Panc1 (cell line): ENCODE results near the gene IL1R1. TPM values are rescaled to one million over a fixed set of nuclear protein-coding genes. Genes with fewer than 3 reads are reported as not detected.

Experiments used
- ATAC-seq: fragments of 200-7000 bp; cut with Tn5 transposase; 2 replicates; pipeline ENCODE4 v1.9.1; 2020; ENCODE audit warnings: mild to moderate bottlenecking, moderate library complexity
- BruUV-seq: library from RNA; stranded (reverse); fragments of 400-500 nt; replicated peaks from 2 replicates; lab custom pipeline; 2021; lab: Mats Ljungman, UMichigan
- CTCF ChIA-PET: fragments of 300-600 bp; sonication (Branson Sonifier 250); formaldehyde crosslinking; loops from one replicate; lab custom pipeline; 2022; ENCODE audit warnings: antibody characterized with exemption; lab: Charles Lee
- POLR2A ChIA-PET: fragments of 300-600 bp; sonication (Branson Sonifier 250); formaldehyde crosslinking; loops from one replicate; lab custom pipeline; 2022; ENCODE audit warnings: antibody characterized with exemption; lab: Charles Lee
- DNase-seq: peaks from one replicate; pipeline ENCODE4 v3.0.0-alpha.2; 2010; ENCODE audit warnings: low read depth, low spot score
- H3K27ac ChIP-seq: 2 replicates; pipeline ENCODE4 v1.5.1; 2011; ENCODE audit warnings: mild to moderate bottlenecking, low read length, inconsistent platforms
- H3K27me3 ChIP-seq: fragments of 200-500 bp; sonication (Bioruptor generic); 2 replicates; pipeline ENCODE4 v1.6.0; 2014; ENCODE audit warnings: low read length, inconsistent platforms; ENCODE audit not compliant: control insufficient read depth, insufficient read depth
- H3K36me3 ChIP-seq: fragments of 200-500 bp; sonication (Bioruptor generic); 2 replicates; pipeline ENCODE4 v1.5.1; 2014; ENCODE audit warnings: inconsistent platforms, mild to moderate bottlenecking, low read length, moderate library complexity; ENCODE audit not compliant: control insufficient read depth, insufficient read depth
- H3K4me1 ChIP-seq: 2 replicates; pipeline ENCODE4 v1.5.1; 2011; ENCODE audit warnings: inconsistent platforms, mild to moderate bottlenecking, low read length, moderate library complexity; ENCODE audit not compliant: control insufficient read depth, insufficient read depth
- H3K4me3 ChIP-seq, 2 experiments: 2 replicates each; pipeline ENCODE4 v1.5.1; 2011 to 2012; ENCODE audit warnings: low read depth in 2 of 2, low read length in 2 of 2, mild to moderate bottlenecking in 2 of 2, inconsistent platforms in 1 of 2, moderate library complexity in 1 of 2
- H3K9me3 ChIP-seq: fragments of 200-500 bp; sonication (Bioruptor generic); 2 replicates; pipeline ENCODE4 v1.5.1; 2014; ENCODE audit warnings: low read depth, mild to moderate bottlenecking, inconsistent platforms, low read length, moderate library complexity; ENCODE audit not compliant: control insufficient read depth, insufficient read depth
- POLR2AphosphoS5 ChIP-seq: IDR thresholded peaks from 2 replicates; pipeline ENCODE4 v1.6.1; 2012; ENCODE audit warnings: mild to moderate bottlenecking, low read depth, low read length, moderate library complexity
- SIN3A ChIP-seq: IDR thresholded peaks from 2 replicates; pipeline ENCODE4 v1.6.1; 2012; ENCODE audit warnings: low read depth, mild to moderate bottlenecking, low read length, moderate library complexity, borderline replicate concordance; ENCODE audit not compliant: insufficient read depth
- TCF7L2 ChIP-seq: IDR thresholded peaks from 2 replicates; pipeline ENCODE4 v1.6.1; 2011; ENCODE audit warnings: mild to moderate bottlenecking, low read depth, low read length, inconsistent platforms
- in situ Hi-C: cut with HindIII; loops from 2 replicates; pipeline ENCODE4 v1.10.0; 2016; ENCODE audit warnings: low sequenced_read_pairs, low pct_unique_long_range_greater_than_20kb
- intact Hi-C: fragments of 100-400 bp; cut with micrococcal nuclease; formaldehyde crosslinking; loops from one replicate; pipeline ENCODE4 v1.10.0; 2022; ENCODE audit not compliant: unreplicated experiment
- total RNA-seq: library from RNA; stranded (reverse); gene quantifications from one replicate; pipeline ENCODE4 v1.2.1, GENCODE V29; 2021; ENCODE audit not compliant: unreplicated experiment
- TF ChIP-seq, protein P1 (sequence below), 2 experiments: IDR thresholded peaks; 2 replicates each; pipeline ENCODE4 v1.6.1; 2011 to 2012; ENCODE audit warnings: low read depth in 2 of 2, control low read depth in 1 of 2, low read length in 1 of 2, mild to moderate bottlenecking in 1 of 2, moderate library complexity in 1 of 2; ENCODE audit not compliant: insufficient read depth in 1 of 2
- TF ChIP-seq, protein P2 (sequence below): fragments of 450-650 bp; IDR thresholded peaks from 2 replicates; pipeline ENCODE4 v1.5.1; 2017; ENCODE audit warnings: mild to moderate bottlenecking

IL1R1 gene
- total RNA-seq, 1 experiment from 2014 or later, result 7.1 TPM

DNA sequence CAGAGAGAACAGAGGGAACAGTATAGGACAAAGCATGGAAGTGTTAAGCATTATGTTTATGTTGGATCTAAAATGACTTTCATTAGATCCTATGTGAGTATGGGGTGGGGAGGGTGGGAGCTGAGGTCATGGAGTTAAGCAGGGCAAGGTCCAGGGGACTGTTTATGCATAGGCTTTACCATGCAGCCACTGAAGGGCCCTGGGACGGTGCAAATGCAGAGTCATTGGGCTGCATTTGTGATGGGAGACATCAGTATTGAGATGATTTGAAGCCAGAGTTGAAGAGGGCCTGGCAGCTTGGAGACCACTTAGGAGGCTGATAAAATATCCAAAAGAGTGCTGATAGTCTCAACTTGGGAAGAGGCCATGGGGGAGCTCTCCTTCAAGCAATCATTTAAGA is 66.9 kb downstream of the IL1R1 start:
- Histone ChIP-seq H3K9me3 (no peaks in the 10 kb centered on the region), H3K36me3 (no peaks in the 10 kb centered on the region), H3K4me3 (no peak overlapping the region), H3K27ac (no peak overlapping the region), H3K4me1 (no peaks in the 10 kb centered on the region), H3K27me3 (no peaks in the 10 kb centered on the region)
- ATAC-seq, result no peak
- CTCF ChIA-PET, result no interaction called here
- in situ Hi-C loops (no loop called here), intact Hi-C loops (no loop called here)
- TF ChIP-seq SIN3A, result no peak
- TF ChIP-seq, protein P1, sequence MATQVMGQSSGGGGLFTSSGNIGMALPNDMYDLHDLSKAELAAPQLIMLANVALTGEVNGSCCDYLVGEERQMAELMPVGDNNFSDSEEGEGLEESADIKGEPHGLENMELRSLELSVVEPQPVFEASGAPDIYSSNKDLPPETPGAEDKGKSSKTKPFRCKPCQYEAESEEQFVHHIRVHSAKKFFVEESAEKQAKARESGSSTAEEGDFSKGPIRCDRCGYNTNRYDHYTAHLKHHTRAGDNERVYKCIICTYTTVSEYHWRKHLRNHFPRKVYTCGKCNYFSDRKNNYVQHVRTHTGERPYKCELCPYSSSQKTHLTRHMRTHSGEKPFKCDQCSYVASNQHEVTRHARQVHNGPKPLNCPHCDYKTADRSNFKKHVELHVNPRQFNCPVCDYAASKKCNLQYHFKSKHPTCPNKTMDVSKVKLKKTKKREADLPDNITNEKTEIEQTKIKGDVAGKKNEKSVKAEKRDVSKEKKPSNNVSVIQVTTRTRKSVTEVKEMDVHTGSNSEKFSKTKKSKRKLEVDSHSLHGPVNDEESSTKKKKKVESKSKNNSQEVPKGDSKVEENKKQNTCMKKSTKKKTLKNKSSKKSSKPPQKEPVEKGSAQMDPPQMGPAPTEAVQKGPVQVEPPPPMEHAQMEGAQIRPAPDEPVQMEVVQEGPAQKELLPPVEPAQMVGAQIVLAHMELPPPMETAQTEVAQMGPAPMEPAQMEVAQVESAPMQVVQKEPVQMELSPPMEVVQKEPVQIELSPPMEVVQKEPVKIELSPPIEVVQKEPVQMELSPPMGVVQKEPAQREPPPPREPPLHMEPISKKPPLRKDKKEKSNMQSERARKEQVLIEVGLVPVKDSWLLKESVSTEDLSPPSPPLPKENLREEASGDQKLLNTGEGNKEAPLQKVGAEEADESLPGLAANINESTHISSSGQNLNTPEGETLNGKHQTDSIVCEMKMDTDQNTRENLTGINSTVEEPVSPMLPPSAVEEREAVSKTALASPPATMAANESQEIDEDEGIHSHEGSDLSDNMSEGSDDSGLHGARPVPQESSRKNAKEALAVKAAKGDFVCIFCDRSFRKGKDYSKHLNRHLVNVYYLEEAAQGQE (IDR thresholded peaks at IDR 0.05; ENCODE audit: insufficient read depth in 1 of 2, low read depth in 2 of 2, low read length in 1 of 2), result no peak
- DNase-seq, result no peak
- BruUV-seq, result no TSS peak
- POLR2A ChIA-PET, result no interaction called here

DNA sequence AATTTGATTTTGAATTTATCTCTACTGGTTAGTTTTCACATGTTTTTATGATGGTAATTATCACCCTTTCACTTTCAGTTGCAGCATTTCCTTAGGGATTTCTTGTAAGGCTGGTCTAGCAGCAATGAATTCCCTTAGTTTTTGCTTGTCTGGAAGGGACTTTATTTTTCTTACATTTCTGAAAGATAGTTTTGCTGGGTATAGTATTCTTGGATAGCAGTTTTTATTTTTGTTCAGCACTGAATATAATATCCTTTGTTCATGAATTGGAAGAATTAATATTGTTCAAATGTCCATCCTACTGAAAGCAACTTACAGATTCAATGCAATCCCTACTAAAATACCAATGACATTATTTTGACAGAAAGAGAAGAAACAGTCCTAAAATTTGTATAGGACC is 74.5 kb downstream of the IL1R1 start:
- DNase-seq (no peak), ATAC-seq (no peak)
- Histone ChIP-seq H3K36me3 (no peaks in the 10 kb centered on the region), H3K4me1 (no peaks in the 10 kb centered on the region), H3K27ac (no peak overlapping the region), H3K9me3 (peaks cover 15% of the 10 kb centered on the region; the same call in 1 of the 2 replicates), H3K27me3 (no peaks in the 10 kb centered on the region), H3K4me3 (no peak overlapping the region)
- TF ChIP-seq SIN3A (no peak), TCF7L2 (no peak), POLR2AphosphoS5 (no peak)
- TF ChIP-seq, protein P2, sequence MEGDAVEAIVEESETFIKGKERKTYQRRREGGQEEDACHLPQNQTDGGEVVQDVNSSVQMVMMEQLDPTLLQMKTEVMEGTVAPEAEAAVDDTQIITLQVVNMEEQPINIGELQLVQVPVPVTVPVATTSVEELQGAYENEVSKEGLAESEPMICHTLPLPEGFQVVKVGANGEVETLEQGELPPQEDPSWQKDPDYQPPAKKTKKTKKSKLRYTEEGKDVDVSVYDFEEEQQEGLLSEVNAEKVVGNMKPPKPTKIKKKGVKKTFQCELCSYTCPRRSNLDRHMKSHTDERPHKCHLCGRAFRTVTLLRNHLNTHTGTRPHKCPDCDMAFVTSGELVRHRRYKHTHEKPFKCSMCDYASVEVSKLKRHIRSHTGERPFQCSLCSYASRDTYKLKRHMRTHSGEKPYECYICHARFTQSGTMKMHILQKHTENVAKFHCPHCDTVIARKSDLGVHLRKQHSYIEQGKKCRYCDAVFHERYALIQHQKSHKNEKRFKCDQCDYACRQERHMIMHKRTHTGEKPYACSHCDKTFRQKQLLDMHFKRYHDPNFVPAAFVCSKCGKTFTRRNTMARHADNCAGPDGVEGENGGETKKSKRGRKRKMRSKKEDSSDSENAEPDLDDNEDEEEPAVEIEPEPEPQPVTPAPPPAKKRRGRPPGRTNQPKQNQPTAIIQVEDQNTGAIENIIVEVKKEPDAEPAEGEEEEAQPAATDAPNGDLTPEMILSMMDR, result no peak
- TF ChIP-seq, protein P1 (IDR thresholded peaks at IDR 0.05; ENCODE audit: insufficient read depth in 1 of 2, low read depth in 2 of 2, low read length in 1 of 2), result no peak
- intact Hi-C loops, result no loop called here
- CTCF ChIA-PET, result no interaction called here
- POLR2A ChIA-PET, result no interaction called here
- BruUV-seq, result no TSS peak
- in situ Hi-C loops, result no loop called here
